Measurements from ENCODE around the gene P4HA2.

Gene P4HA2

GRCh38 chr5:132227485-132228240, at the start of gene P4HA2:
P4HA2 (minus strand) TSS chr5:132227853; CDS start chr5:132218626, 9,227 bp downstream.
- DNase-seq = peak; percentile 78

GRCh38 chr5:132277256-132277655, 49.6 kb upstream of the P4HA2 start:
- no peak for DNase-seq

GRCh38 chr5:132275367-132276220, 47.9 kb upstream of the P4HA2 start:
- DNase-seq = no peak

DNA sequence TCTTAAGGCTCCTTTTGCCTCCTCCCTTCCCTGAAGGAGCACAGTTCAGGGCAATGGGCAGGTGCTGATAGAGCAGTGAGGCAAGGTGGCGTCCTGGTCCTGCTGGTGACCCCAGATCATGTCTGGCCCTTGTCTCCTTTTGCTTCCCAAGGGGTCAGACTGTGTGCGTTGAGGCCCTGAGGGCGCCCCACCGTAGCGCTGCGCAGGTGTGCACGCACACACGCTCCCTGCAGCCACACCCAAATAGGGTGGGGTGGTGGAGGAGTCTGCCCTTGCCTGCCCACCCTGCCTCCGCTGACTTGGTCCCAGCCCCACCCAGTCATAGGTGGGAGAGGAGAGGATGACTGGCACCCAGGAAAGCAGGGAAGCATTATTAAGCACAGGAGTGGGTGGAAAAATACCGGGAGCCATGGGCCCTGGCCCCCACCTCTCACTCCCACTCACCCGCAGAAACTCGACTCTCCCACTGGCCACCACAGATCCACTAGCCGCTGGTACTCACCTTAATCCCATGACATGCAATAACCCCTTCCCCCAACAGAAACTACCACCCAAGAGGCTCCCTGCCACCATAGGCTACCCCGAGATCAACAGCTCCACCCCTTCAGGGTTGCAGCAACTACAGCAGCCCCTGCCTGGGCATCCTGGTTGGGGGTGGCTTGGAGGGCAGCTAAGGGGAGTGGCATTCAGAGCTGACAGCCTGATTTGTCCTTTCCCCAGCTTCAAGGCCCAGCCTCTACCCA, 46.6 kb upstream of the P4HA2 start:
- no peak for DNase-seq

GRCh38 chr5:132273631-132274030, 46.0 kb upstream of the P4HA2 start:
- no peak for DNase-seq

- no peak for DNase-seq
These were observed 44.9 kb upstream of the P4HA2 start for GRCh38 chr5:132272311-132273210.

GRCh38 chr5:132271251-132272246, 43.9 kb upstream of the P4HA2 start:
- no peak for DNase-seq

DNA sequence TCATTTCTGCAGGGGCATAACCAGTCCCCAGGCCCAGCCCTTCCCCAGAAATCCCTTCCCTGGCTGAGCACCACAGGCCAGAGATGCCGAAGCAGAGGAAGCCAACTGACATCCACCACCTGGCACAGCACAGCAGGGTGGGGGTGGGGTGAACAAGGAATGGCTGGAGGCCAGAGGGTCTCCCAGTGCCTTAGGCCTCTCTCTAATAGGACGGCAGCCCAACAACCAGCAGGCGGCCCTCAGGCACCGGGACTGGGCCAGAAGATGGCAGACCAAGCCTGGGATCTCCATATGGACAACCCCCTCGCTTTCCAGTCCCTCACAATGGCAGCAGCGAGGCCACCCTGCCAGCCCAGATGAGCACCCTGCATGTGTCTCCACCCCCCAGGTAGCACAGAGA, 43.1 kb upstream of the P4HA2 start:
- DNase-seq = no peak

- no peak for DNase-seq
These were observed 42.6 kb upstream of the P4HA2 start for GRCh38 chr5:132270335-132270665.

DNA sequence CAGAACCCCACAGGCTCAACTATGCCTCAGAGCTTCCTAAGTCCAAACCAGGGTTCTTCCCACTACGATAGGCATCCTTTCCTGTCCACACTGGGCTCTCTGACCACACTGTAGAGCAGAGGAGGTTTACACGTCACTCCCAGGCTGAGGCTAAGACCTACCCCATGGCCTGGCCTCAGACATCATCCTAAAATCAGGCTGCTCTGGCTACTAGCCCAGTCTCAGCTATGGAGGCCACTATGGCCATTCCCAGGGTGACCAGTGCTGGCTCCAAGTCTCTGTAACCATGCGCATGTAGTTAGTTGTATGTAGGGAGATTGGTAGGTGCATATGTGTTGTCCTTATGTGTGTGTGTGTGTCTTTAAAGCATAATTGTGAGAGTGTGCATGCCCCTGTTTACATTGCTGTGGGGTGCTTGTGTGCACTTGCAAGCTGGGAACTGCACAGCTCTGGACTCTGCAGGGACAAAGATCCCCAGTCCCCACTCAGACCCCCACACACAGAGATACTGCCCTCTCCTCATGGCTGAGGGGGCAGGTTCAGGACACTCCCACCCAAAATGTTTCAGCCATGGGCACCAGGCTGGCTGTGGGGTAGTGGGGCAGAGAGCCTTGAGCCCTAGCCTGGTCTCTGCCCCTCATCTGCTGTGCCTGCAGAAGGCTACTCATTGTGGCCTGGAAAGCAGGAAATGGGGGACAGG, 42.1 kb upstream of the P4HA2 start:
- DNase-seq = no peak

DNA sequence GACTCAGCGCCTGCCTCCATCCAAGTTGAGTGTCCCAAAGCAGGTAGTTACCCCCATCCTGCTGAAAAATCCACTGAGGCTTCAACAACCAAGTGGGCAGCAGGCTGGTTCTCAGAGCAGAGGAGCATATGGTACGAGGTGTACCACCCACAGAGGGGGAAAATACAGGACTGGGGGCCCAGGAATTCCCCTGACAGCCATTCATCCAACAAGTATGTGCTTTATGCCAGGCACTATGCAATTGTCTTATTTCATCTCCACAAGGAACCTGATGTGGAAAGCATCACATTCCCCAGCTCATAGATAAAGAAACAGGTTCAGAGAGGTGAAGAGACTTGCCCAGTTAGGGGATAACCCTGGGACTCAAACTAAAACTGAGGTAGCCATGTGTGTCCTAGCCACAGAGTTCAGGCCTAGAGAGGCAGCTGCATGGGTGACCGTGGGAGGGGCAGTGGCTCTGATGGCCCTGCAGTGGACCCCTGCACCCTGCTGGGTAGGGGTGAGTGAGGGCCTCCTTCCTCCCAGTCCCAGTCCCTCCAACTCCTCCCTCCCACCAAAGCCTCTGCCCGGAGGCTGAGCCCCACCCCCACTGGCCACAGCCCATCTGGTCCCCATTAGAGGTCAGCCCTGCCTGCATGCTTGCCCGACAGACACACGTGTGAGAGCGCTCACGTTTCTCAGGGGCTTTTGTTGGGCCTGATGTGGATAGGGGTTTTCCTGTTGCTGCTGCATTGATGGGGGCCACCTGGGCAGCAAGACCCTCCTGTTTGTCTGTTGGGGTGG, 41.3 kb upstream of the P4HA2 start:
- peak; percentile 94 for DNase-seq

DNA sequence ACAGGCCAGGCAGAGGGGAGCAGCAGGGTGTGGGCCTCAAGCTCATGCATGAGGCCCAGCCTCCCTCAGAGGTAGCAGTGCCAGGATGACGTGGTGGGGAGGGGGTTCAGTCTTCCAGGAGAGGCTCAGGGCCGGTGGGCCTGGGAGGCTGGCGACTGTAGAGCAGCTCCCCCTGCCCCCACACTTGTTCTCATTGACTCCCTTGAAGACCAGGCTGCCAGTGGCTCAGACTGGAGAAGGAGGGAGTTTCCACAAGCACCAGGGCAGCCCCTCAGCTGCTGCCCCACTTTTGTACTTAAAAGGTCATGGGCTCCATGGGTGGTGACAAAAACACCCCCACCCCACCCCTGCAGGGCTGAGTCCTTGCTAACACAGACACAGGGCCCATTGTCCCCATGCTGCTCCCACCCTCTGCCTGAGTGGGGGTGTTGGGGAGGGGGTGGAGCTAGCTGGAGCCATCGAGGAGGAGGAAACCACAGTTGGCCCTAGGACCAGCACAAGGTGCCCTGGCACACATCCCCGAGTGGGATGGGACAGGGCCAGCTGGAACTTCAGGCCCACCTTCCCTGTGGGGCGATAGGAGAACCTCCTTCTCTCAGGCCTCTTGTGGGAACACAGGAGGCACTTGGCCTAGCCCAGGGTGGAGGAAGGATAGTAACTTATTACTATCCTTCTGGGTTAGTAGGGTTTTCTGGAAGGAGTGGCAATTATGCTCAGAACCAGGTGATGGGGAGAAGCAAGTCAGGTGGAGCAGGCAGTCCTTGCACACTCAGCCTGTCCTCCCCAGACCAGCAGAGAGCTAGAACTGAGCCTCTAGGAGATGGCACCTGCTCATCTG, 40.5 kb upstream of the P4HA2 start:
- DNase-seq = no peak

GRCh38 chr5:132267166-132267739, 39.6 kb upstream of the P4HA2 start:
- no peak for DNase-seq

- no peak for DNase-seq
These were observed 39.1 kb upstream of the P4HA2 start for GRCh38 chr5:132266836-132267160.

DNA sequence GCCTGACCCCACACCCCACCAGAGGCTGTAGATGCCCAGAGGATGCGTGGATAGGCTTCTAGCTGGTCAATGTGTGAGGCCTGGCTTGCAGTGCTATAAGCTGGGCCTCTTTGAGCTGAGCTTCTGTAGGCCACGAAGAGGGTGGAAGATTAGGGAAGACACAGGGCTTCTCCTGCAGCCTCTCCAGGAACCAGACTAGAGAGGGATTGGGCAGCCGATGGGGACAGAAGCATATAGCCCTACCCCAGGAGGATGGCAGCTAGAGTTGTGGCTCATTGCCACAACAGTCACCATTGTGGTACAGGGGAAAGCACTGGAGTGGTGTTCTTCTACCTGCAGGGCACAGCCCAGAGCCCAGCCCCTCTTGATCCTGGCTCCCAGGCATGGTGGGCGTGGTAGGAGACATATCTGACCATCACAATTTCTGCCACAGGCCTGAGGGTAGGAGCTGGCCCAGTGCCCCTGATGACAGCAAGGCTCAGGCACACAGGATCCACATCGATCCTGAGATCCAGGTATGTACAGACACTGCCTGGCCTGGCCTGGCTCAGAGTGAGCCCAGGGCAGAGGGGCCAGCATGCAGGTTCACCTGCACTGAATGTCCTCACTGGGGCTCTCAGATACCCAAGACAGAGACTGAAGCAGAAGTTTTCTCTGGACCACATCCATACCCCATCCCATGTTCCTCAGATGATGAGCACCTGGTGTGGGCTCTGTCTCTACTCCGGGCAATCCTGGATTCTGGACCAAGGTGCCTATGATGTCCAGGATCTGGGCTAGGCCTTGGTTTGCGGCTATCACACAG, 38.6 kb upstream of the P4HA2 start:
- peak; percentile 29 for DNase-seq

DNA sequence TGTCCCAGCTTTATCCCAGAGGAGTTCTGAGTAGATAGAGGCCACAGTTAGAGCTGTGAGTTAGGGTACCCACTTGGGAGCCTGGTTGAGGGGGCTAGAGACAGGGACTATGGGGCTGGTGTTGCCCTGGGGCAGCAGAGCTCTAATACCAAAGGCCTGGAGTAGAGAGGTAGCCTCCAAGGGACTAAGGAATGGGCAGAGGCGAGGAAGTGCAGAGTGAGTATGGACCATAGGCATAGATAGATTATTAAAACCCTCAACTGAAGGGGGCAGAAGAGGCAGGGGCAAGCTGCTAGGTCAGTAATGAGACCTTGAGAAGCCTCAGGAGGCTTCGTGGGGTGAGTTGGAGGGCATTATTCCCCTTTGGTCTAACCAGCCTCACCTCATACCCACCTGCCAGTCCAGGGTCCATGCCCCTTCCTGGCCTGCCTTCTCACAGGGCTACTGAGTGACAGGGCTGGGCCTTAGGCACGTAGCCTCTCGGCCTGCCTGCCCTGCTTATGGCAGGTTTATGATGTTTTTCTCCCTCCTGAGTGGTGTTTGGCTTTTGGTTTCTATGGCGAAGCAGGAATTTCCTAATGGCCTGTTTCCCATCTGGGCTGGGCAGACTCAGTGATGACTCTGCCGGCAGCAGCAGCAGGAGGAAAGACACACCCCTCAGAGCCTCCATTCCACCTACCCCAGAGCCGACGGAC, 37.8 kb upstream of the P4HA2 start:
- DNase-seq = peak; percentile 97
